ENCODE measurements around the gene SLC27A5. TPM values are rescaled to one million over a fixed set of nuclear protein-coding genes. Genes with fewer than 3 reads are reported as not detected.

Gene SLC27A5
- total RNA-seq, 1 experiment from 2014 or later: 24.9 TPM

- H3K36me3 ChIP-seq (ENCODE audit: insufficient read depth, low read length, poor library complexity, severe bottlenecking): peaks cover 37% of the 10 kb centered on the region
- peak overlapping the region; percentile 62 for H3K4me3 ChIP-seq (ENCODE audit: low read depth, low read length, poor library complexity, severe bottlenecking)
- POLR2A ChIA-PET (ENCODE audit: low non-redundant PET): interaction anchor here (0.6 to 2.0 kb wide), 2 partner anchors 12 to 17 kb away, joined by 5 to 7 read pairs; partner anchors contain the start of gene TRIM28
- H3K9me3 ChIP-seq (ENCODE audit: low read depth, low read length, poor library complexity, severe bottlenecking): no peaks in the 10 kb centered on the region
- no peak for TF ChIP-seq EZH2 (IDR thresholded peaks at IDR 0.05; ENCODE audit: borderline replicate concordance, low read depth, low read length, poor library complexity, severe bottlenecking)
- TF ChIP-seq CTCF (conservative IDR thresholded peaks at IDR 0.05; ENCODE audit: low read depth, low read length): no peak
- DNase-seq (ENCODE audit: low spot score): no peak
- no TSS peak for BruUV-seq (replicated peaks)
- CTCF ChIA-PET: no interaction called here
- H3K27ac ChIP-seq (ENCODE audit: low read depth, low read length, poor library complexity, severe bottlenecking): peak overlapping the region; percentile 90
- peaks cover 20% of the 10 kb centered on the region for H3K4me1 ChIP-seq (ENCODE audit: insufficient read depth, low read length, poor library complexity, severe bottlenecking)
- no peaks in the 10 kb centered on the region for H3K27me3 ChIP-seq (replicated peaks; ENCODE audit: insufficient read depth, low read depth, low read length, poor library complexity)
- intact Hi-C loops (cut with micrococcal nuclease; ENCODE audit: unreplicated experiment): no loop called here
Measured at GRCh38 chr19:58555369-58555885, 43.6 kb upstream of the SLC27A5 start.

- Histone ChIP-seq H3K27ac (ENCODE audit: low read depth, low read length, poor library complexity, severe bottlenecking) (peak within 1 kb of the TSS; percentile 90), H3K9me3 (ENCODE audit: low read depth, low read length, poor library complexity, severe bottlenecking) (no peaks in the 10 kb centered on the region), H3K4me1 (ENCODE audit: insufficient read depth, low read length, poor library complexity, severe bottlenecking) (peaks cover 14% of the 10 kb centered on the region), H3K36me3 (ENCODE audit: insufficient read depth, low read length, poor library complexity, severe bottlenecking) (peaks cover 44% of the 10 kb centered on the region), H3K27me3 (replicated peaks; ENCODE audit: insufficient read depth, low read depth, low read length, poor library complexity) (no peaks in the 10 kb centered on the region), H3K4me3 (ENCODE audit: low read depth, low read length, poor library complexity, severe bottlenecking) (peak within 1 kb of the TSS; percentile 62)
- ChIA-PET POLR2A (ENCODE audit: low non-redundant PET) (interaction anchor here (2.0 kb wide), 1 partner anchor 11 kb away, joined by 7 read pairs; the partner anchor contains the start of gene TRIM28), CTCF (no interaction called here)
- intact Hi-C loops (cut with micrococcal nuclease; ENCODE audit: unreplicated experiment): no loop called here
- peak; percentile 98 for DNase-seq (ENCODE audit: low spot score)
- BruUV-seq (replicated peaks): no TSS peak
- no peak for TF ChIP-seq EZH2 (IDR thresholded peaks at IDR 0.05; ENCODE audit: borderline replicate concordance, low read depth, low read length, poor library complexity, severe bottlenecking)
- no peak for TF ChIP-seq CTCF (conservative IDR thresholded peaks at IDR 0.05; ENCODE audit: low read depth, low read length)
Measured at GRCh38 chr19:58554494-58555368, 42.9 kb upstream of the SLC27A5 start, which contains the start of gene CHMP2A. Gene CHMP2A (minus strand): TSS chr19:58555105. CDS start chr19:58554212, 893 bp downstream.

- POLR2A ChIA-PET (ENCODE audit: low non-redundant PET): interaction anchor here (2.0 kb wide), 1 partner anchor 10 kb away, joined by 7 read pairs; the partner anchor contains the start of gene TRIM28
Measured at GRCh38 chr19:58553799-58554493, 42.2 kb upstream of the SLC27A5 start.

More at GRCh38 chr19:58553799-58554493, 42.2 kb upstream of the SLC27A5 start:
- CTCF ChIA-PET: no interaction called here
- DNase-seq (ENCODE audit: low spot score): no peak
- TF ChIP-seq EZH2 (IDR thresholded peaks at IDR 0.05; ENCODE audit: borderline replicate concordance, low read depth, low read length, poor library complexity, severe bottlenecking) (no peak), CTCF (conservative IDR thresholded peaks at IDR 0.05; ENCODE audit: low read depth, low read length) (no peak)
- Histone ChIP-seq H3K4me1 (ENCODE audit: insufficient read depth, low read length, poor library complexity, severe bottlenecking) (peaks cover 12% of the 10 kb centered on the region), H3K27me3 (replicated peaks; ENCODE audit: insufficient read depth, low read depth, low read length, poor library complexity) (no peaks in the 10 kb centered on the region), H3K36me3 (ENCODE audit: insufficient read depth, low read length, poor library complexity, severe bottlenecking) (peaks cover 52% of the 10 kb centered on the region), H3K9me3 (ENCODE audit: low read depth, low read length, poor library complexity, severe bottlenecking) (no peaks in the 10 kb centered on the region), H3K4me3 (ENCODE audit: low read depth, low read length, poor library complexity, severe bottlenecking) (peak overlapping the region; percentile 62), H3K27ac (ENCODE audit: low read depth, low read length, poor library complexity, severe bottlenecking) (peak overlapping the region; percentile 90)
- intact Hi-C loops (cut with micrococcal nuclease; ENCODE audit: unreplicated experiment): no loop called here
- BruUV-seq (replicated peaks): no TSS peak

All from A673 (cell line).